Measurements from ENCODE around the gene HDAC4. TPM values are rescaled to one million over a fixed set of nuclear protein-coding genes. Genes with fewer than 3 reads are reported as not detected.

HDAC4 gene
- total and polyA plus RNA-seq, 2 of the 8 experiments (the other 6 are each of a cell fraction or from before 2014, with no cell fraction given): 15.4 to 31.5 TPM

DNA sequence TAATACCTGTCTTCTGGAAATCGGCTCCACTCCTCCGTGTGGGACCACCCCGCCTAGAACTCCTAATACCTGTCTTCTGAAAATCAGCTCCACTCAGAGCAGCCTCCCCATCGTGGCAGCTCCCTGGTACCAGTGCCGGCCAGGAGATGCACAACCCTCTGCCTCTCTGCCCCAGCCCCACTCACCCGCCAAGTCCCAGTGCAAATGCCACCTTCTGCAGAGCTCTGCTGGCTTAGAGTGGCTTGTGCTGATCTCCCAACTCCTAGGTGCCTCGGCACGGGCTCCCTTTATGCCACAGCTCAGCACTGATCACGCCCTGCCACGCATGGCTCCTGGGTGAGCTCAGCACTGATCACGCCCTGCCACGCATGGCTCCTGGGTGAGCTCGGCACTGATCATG is 258.5 kb downstream of the HDAC4 start:
- no peak overlapping the region for H3K27ac ChIP-seq (ENCODE audit: low read depth, low read length)
- no peak overlapping the region for H2BK120ac ChIP-seq (replicated peaks; ENCODE audit: low read depth, low read length)
- no peak overlapping the region for H3K9ac ChIP-seq (replicated peaks in 1 of 4; ENCODE audit: extremely low read depth in 1 of 4, low read depth in 3 of 4, low read length in 3 of 4)
- H3K23ac ChIP-seq (ENCODE audit: insufficient read length): no peak overlapping the region
- H3K14ac ChIP-seq (ENCODE audit: insufficient read length): no peak overlapping the region
- peaks cover 0 to 3% (median 2%) of the 10 kb centered on the region in 4 experiments; a peak in 3 of 8 replicates for H3K36me3 ChIP-seq (ENCODE audit: control insufficient read depth in 2 of 4, insufficient read depth in 4 of 4, low read length in 3 of 4)
- CTCF ChIA-PET (ENCODE audit: partially characterized antibody): interaction anchor here (0.6 to 4.4 kb wide), 32 partner anchors 10 to 1002 kb away, joined by 3 to 39 read pairs (median 4); no protein-coding TSS in a partner anchor
- no peak overlapping the region for H3K4me2 ChIP-seq (ENCODE audit: insufficient read depth in 1 of 2, low read depth in 2 of 2, low read length in 2 of 2)
- no peak overlapping the region for H4K5ac ChIP-seq (ENCODE audit: insufficient read length, low read depth, low read length)
- H3K4me3 ChIP-seq (ENCODE audit: extremely low read depth in 1 of 4, insufficient read depth in 2 of 4, low read depth in 3 of 4, low read length in 4 of 4): no peak overlapping the region
- H2AFZ ChIP-seq (ENCODE audit: low read length): no peak overlapping the region
- WGBS, 2 experiments (ENCODE audit: extremely low coverage in 1 of 2, insufficient coverage in 1 of 2, insufficient read length in 1 of 2, insufficient replicate concordance in 2 of 2, low coverage in 1 of 2, low lambda C conversion rate in 2 of 2, missing lambda C conversion rate in 1 of 2): 94% methylated on average over 13 of the region's 13 CpGs; no CpG with 5 or more reads in 1 of the 2 experiments
- H3K18ac ChIP-seq (ENCODE audit: extremely low read depth, low read length): no peak overlapping the region
- no peaks in the 10 kb centered on the region for H3K23me2 ChIP-seq (ENCODE audit: low read depth, low read length)
- H2BK12ac ChIP-seq (ENCODE audit: low read depth, low read length): no peak overlapping the region
- no peaks in the 10 kb centered on the region for H3K79me2 ChIP-seq (ENCODE audit: control insufficient read depth in 1 of 2, insufficient read depth in 2 of 2, low read length in 2 of 2)
- no peaks in the 10 kb centered on the region for H3K4me1 ChIP-seq (replicated peaks in 1 of 4; ENCODE audit: control insufficient read depth in 3 of 4, insufficient read depth in 4 of 4, low read length in 3 of 4)
- no peak overlapping the region for H4K91ac ChIP-seq (replicated peaks; ENCODE audit: insufficient read length, low read length)
- H2BK15ac ChIP-seq (ENCODE audit: low read length): no peak overlapping the region
- no peaks in the 10 kb centered on the region for H3K79me1 ChIP-seq (ENCODE audit: low read depth, low read length)
- no peak overlapping the region for H2BK20ac ChIP-seq (ENCODE audit: low read length)
- H2BK5ac ChIP-seq (ENCODE audit: low read depth, low read length): no peak overlapping the region
- DNase-seq (ENCODE audit: low read depth in 1 of 2, low spot score in 2 of 2) (no peak), FAIRE-seq (no peak)
- H4K20me1 ChIP-seq (replicated peaks in 1 of 2; ENCODE audit: control insufficient read depth in 1 of 2, insufficient read depth in 2 of 2, low read length in 2 of 2): peaks cover 3 to 10% of the 10 kb centered on the region in 2 experiments
- POLR2A ChIA-PET (ENCODE audit: partially characterized antibody): interaction anchor here (0.7 kb wide), 1 partner anchor 11 kb away, joined by 3 read pairs; no protein-coding TSS in a partner anchor
- no peak overlapping the region for H3K56ac ChIP-seq (replicated peaks; ENCODE audit: insufficient read length, low read depth, low read length)
- H2AK5ac ChIP-seq (ENCODE audit: low read depth, low read length): no peak overlapping the region
- TF ChIP-seq CEBPB (IDR thresholded peaks at IDR 0.05; ENCODE audit: low read depth, low read length) (no peak), SIN3A (conservative IDR thresholded peaks at IDR 0.05 in 1 of 2, IDR thresholded peaks at IDR 0.05 in 1 of 2; ENCODE audit: low read depth in 1 of 2, low read length in 2 of 2) (no peak), RNF2 (IDR thresholded peaks at IDR 0.05; ENCODE audit: borderline replicate concordance, low read depth, low read length, missing control alignments, poor library complexity, severe bottlenecking) (no peak), RAD21 (IDR thresholded peaks at IDR 0.05 in 1 of 2, conservative IDR thresholded peaks at IDR 0.05 in 1 of 2; ENCODE audit: low read depth in 2 of 2, low read length in 2 of 2) (no peak), POLR2A (IDR thresholded peaks at IDR 0.05; ENCODE audit: control extremely low read depth in 1 of 2, low read depth in 2 of 2, low read length in 2 of 2) (no peak)
- no peak overlapping the region for H3K4ac ChIP-seq (replicated peaks; ENCODE audit: insufficient read length, low read depth, low read length)
- no peaks in the 10 kb centered on the region for H3K9me3 ChIP-seq (ENCODE audit: insufficient read depth in 2 of 2, low read depth in 1 of 2, low read length in 1 of 2)
- H4K8ac ChIP-seq (ENCODE audit: extremely low read depth, insufficient read depth, low read length): no peak overlapping the region
- H3K27me3 ChIP-seq (replicated peaks in 1 of 4; ENCODE audit: control insufficient read depth in 3 of 4, extremely low read depth in 1 of 4, insufficient read depth in 3 of 4, low read length in 3 of 4): no peaks in the 10 kb centered on the region

All from H1 (cell line).